GM19438 (cell line): ENCODE measurements around the gene FBXO28.
"Not testable (repeated sequence)": the region's sequence is repeated elsewhere in the genome, so short reads cannot be mapped to it uniquely, and the experiment has no call there.

ENCODE experiments used
- ATAC-seq: cut with Tn5 transposase; IDR thresholded peaks from one replicate; pipeline ENCODE4 v1.9.1; 2021; ENCODE audit warnings: low read depth; ENCODE audit not compliant: unreplicated experiment

Gene FBXO28

DNA sequence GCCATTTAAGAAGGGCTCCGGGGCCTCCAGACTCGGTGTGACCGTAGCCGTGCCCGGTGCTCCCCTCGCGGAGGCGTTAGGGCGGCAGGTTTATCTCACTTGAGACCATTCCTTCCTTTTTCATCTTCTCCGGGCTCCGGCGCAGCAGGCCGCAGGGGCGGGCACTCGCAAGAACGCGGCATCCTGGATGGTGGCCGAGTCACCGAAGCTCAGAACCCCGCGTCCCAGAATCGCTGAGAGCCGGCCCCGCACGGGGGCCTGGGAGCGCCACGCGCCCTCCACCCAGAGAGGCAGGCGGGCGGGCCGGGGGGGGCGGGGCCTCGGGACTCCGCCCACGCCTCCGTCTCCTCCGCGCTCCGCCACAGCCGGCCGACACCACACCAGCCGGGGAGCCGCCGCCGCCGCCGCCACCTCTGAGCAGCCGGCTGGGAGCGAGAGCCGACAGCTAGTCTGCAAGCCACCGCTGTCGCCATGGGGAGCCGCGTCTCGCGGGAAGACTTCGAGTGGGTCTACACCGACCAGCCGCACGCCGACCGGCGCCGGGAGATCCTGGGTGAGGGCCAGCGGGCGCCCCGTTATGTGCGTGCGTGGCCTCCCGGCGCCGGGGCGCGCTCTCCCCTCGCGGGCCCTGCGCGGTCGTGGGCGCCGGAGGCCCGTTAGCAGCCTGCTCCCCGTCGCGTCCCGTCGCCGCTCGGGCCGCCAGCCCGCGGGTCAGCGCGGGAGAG is 69.1 kb downstream of the FBXO28 start, which contains the start of gene DEGS1:
Gene DEGS1, plus strand, starts transcription at position 375 of the 725 bp plus-strand sequence. Its CDS starts 97 bp downstream, at position 472.
- peak; percentile 65 for ATAC-seq

DNA sequence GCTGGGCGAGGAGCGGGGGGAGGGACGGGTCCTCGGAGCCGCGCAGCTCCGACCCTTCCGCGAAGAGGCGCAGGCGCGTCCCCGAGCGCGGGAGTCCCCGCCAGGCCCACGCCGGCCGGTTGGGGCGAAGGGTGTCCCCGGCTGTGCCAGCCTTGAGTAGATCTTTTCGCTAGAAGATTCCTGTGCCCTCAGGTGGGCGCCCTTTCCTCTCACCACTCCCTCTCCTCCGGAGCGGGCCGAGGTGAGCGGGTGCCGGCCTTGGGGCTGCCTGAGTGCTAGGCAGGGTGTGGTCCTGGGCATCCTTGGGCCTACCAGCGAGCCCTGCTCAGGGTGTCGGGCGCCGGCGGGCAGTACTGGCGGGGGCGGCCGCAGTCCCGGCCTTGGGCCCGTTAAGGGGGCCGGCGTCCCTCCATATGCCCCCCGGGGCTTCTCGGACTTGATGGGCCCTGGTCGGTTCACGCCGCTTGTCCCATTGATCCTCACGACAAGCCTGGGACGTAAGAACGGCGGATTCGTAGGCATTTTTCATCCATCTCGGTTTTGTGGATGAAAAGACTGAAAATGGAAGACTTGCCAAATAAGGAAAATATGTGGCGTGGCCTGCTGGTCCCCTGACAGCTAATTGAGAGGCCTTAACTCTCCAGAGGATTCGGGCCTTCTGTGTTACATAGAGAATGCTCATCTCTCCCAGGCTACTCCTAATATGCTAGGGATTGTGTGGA is 69.8 kb downstream of the FBXO28 start:
- peak; percentile 34 for ATAC-seq

DNA sequence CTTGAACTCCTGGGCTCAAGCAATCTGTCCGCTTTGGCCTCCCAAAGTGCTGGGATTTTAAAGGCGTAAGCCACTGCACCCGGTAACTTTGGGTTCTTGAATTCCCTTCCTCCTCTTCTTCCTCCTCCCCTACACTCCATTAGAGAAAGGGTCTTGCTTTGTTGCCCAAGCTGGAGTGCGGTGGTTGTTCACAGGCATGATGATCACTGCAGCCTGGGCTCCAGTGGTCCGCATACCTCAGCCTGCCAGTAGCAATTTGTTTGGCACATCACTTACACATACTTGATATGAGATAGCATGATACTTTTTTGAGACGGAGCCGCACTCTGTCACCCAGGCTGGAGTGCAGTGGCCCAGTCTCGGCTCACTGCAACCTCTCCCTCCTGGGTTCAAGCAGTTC is 71.3 kb downstream of the FBXO28 start:
- ATAC-seq = no peak

DNA sequence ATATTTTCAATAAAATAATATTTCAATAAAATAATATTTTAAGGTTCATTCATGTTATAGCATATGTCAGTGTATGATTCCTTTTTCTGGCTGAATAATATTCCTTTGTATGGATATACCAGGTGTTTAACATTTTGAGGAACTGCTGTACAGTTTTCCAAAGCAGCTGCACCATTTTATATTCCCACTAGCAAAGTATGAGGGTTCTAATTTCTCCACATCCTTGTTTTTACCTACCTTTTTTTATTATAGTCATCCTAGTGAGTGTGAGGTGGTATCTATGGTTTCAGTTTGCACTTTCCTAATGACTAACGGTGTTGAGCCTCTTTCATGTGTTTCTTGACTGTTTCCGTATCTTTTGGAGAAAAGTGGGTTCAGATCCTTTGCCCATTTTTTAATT is 74.4 kb downstream of the FBXO28 start:
- no peak for ATAC-seq

DNA sequence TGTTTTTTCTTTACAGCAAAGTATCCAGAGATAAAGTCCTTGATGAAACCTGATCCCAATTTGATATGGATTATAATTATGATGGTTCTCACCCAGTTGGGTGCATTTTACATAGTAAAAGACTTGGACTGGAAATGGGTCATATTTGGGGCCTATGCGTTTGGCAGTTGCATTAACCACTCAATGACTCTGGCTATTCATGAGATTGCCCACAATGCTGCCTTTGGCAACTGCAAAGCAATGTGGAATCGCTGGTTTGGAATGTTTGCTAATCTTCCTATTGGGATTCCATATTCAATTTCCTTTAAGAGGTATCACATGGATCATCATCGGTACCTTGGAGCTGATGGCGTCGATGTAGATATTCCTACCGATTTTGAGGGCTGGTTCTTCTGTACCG is 75.7 kb downstream of the FBXO28 start:
- ATAC-seq = no peak

DNA sequence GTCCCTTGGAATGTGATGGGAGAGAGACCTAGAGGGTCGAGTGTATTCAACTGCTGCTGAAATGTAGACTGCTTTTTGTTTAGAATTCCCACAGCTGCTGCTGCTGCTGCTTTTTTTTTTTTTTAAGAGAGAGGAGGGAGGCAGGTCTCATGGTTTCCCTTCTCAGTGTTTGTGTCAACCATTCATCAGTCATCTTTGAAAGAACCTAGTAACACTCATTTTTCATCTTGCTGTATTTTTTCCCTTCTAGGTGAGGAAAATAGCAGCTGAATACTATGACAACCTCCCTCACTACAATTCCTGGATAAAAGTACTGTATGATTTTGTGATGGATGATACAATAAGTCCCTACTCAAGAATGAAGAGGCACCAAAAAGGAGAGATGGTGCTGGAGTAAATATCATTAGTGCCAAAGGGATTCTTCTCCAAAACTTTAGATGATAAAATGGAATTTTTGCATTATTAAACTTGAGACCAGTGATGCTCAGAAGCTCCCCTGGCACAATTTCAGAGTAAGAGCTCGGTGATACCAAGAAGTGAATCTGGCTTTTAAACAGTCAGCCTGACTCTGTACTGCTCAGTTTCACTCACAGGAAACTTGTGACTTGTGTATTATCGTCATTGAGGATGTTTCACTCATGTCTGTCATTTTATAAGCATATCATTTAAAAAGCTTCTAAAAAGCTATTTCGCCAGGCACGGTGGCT is 78.3 kb downstream of the FBXO28 start:
- no peak for ATAC-seq

DNA sequence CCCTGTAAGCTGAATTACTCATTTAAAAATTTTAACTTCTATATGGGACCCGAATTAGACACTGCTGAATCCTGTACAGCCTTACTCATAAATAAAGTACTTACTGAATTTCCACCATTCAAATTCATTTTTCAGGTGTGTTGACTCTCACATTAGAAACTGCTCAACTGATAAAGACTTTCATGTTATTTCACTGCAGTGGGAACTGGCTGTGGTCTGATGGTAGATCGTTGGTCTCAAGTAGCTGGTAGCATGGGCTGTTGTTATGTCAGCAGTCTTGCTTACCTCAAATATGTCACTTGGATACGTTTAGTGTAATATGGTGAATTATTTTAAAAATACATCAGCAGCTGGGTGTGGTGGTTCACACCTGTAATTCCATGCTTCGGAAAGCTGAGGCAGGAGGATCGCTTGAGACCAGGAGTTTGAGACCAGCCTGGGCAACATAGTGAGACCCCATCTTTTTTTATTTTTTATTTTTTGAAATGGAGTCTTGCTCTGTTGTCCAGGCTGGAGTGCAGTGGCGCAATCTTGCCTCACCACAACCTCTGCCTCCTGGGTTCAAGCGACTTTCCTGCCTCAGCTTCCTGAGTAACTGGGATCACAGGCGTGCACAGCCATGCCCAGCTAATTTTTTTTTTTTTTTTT is 79.5 kb downstream of the FBXO28 start:
- no peak for ATAC-seq

DNA sequence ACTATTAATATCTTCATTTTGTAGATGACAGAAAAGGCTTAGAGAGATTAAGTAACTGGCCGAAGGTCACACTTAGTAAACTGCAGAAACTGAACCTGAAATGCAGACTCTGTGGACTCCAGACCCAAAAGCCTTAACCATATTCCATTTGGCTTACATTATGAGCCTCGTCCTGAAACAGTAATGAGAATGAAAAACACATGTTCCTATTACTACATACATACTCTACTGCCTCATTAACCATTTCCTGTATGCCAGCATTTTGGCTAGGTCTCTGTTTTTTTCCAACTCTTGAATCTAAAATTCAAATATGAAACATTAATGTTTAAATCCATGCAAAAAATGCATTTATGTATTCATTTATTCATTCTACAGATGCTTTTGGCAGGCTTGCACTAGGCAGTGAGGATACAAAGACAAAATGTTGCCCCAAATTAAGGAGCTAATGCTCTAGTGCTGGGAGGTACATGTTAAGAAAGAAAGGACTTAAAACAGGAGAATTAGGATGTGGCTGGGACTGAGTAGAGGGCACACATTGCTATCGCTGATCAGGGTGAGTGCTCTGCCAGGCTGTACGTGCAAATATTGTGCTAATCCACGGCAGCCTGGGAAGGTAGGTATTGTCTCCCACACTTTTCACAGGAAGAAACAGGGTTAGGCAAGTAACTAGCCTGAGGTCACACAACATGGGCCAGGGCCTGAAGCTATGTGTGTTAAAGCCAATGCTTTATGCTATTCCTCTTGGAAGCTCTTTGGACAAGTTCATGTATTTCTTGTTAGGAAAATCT is 83.1 kb downstream of the FBXO28 start:
- ATAC-seq = no peak

DNA sequence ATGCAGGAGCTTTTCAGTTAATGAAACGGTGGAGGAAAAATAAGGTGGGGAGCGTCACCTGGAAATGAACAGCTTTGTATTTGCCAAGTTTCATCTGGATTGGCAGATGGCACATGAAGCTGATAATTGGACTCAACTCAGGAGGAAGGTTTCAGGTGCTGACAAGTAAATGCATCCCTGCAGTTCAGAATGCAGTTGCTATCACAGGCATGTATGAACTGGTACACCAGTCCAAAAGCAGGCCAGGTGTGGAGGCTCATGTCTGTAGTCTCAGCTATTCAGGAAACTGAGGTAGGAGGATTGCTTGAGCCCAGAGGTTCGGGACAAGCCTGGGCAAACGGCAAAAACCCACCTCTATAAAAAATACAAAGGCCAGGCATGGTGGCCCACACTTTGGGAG is 84.7 kb downstream of the FBXO28 start:
- ATAC-seq = no peak

DNA sequence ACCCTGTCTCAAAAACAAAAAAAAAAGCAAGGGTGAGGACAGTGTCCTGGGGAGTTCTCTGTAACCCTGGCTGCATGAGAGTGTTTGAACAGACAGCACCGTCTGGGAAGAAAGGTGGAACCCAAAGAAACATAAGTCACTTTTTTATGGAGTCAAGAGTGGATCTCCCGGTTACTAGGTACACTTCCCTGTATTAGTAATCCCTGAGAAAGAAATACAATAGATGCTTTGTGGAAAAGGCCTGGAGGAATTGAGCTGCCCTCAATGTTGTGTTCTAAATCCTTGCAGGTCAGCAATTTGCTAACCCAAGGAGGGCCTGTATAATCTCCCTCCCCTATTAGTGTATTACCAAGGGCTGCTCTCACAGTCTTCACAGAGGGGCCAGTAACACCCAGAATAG is 85.8 kb downstream of the FBXO28 start:
- no peak for ATAC-seq

DNA sequence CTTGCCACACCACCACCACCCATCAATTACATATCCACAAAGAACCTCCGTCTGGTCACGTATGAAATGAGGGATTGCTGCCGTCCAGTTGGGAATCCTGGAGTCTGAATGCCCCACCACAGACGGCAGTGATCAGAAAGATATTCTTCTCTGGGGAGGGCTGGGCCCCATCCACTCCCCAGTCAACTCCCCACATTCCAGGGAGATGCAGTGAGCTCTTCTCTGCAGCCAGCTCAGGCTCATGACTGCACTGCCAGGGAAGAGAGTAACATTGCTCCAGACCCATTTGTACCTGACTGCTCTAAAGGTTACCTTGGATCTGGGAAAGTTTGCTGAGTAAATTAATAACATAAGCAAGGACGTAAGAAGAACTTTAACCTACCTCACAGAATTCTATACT is 87.5 kb downstream of the FBXO28 start:
- ATAC-seq = no peak

DNA sequence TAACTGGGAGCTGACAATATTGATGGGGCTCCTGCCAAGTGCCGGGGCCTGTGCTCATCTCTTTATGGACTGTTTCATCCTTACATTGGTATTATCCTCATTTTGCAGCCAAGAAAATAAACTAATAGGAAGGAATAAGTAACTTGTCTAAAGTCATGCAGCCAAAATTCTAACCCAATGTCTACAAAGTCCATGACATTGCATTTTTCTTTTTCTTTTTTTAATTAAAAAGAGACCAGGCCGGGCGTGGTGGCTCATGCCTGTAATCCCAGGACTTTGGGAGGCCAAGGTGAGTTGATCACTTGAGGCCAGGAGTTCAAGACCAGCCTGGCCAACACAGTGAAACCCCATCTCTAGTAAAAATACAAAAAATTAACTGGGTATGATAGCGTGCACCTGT is 87.9 kb downstream of the FBXO28 start:
- no peak for ATAC-seq

DNA sequence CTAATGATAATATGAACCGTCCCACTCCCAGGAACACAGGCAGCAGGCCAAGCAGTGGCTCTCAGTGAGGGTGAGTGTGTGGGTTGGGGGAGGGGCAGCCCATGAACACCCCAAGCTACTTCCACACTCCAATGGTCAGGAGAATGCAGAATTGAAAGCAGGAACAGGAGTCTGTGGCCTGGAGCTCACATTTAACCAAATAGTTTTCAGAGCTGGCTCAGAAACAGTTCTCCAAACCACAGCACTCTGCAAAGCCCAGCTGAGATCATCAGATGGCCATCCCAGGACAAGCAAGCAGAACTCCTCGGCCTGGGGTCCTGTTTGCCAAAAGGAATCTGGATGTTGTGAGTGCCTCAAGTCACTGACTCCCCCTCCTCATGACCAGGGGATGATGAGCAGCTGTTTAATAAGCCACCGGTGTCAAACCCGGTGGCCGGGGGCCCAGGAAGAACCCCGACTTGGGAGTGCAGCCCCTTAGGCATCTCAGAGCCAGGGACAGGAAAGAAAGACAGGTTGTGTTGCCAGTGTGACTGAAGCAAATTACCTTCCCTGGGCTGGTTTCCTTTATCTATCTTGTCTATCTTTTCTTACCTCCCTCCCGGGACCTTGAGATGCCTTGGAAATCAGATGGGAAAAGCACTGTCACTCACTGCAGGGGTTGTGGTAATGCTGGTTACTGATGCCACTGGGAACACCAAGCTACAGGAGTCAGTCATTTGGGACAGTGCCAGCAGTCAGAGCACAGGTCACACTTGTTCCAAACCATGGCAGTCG is 89.5 kb downstream of the FBXO28 start:
- peak; percentile 63 for ATAC-seq

DNA sequence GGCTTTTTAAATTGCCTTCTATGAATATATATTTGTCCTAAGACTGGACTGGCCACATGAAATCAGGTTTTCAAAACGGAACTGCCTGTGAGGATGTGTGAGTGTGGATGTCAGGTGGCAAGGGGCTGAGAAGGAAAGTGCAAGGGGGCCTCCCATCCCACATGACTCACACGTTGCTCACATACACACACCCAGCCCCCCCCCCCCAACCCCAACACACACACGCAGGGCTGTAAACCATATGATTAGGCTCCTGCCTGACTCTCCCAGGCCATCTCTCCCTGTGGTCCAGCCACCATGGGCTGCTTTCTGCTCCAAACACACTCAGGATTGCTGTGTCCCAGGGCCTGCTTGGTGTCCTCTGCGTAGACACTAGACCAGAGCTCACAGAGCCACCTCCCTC is 91.5 kb downstream of the FBXO28 start:
- peak; percentile 33 for ATAC-seq

DNA sequence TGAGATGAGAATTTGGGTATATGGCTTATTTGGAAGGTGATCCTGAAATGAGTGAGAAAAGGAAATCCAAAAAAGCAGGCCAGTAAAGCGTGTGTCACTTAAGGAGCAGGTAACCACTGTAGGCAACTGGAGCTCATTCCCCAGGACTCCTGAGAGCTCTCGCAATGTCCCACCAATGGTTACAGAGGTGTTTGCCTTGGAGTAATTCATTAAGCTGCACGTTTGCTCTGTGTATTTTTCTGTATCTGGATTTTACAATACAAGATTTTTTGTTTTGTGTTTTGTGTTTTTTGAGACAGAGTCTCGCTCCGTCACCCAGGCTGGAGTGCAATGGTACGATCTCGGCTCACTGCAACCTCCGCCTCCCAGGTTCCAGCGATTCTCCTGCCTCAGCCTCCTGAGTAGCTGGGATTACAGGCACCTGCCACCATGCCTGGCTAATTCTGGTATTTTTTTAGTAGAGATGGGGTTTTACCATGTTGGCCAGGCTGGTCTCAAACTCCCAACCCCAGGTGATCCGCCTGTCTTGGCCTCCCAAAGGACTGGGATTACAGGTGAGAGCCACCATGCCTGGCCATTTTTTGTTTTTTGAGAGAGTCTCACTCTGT is 92.1 kb downstream of the FBXO28 start:
- not testable (repeated sequence) for ATAC-seq

DNA sequence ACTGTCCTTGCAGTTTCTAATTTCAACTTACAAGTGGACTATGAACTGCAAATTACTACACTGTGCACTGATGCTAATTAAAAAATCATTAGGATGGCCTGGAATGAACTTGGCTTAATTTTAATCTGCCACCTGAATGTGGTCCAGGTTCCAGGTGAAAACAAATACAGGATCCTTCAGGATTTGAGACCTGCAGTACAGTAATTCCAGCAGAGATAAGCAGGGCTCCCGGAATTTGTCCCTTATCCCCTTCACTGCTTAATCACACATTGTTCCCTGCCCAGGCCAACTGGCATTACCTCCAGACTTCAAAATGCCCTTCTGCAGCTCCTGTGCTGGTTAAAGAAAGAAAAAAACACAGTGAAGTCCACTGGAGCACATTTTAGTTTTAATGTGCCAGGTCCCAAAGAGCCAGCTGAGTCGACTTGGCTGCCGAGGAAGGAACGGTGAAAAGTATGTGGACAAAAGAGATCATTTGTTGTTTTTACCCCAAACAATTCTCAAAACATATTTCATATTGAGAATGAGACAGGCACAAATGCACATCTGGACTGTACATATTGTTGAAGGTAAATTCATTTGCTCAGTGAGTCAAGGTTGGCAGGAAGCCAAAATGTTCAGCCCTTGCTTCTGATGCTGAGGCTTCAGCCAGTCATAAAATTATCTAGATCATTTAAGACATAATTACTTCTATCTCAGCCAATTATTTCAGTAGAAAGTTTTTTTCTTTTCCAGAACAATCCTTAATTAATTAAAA is 97.5 kb downstream of the FBXO28 start:
- ATAC-seq = no peak
